ENCODE results near the gene DRAXIN.

Gene DRAXIN

GRCh38 chr1:11712285-11712684 is 20.8 kb downstream of the DRAXIN start:
- DNase-seq (ENCODE audit: low spot score): no peak

GRCh38 chr1:11713095-11713494 is 21.6 kb downstream of the DRAXIN start:
- no peak for DNase-seq (ENCODE audit: low spot score)

- DNase-seq (ENCODE audit: low spot score): no peak
Measured at GRCh38 chr1:11714831-11715575, 23.5 kb downstream of the DRAXIN start.

- peak; percentile 86 for DNase-seq (ENCODE audit: low spot score)
Measured at GRCh38 chr1:11719313-11720032, 28.0 kb downstream of the DRAXIN start.

GRCh38 chr1:11720033-11720376 is 28.5 kb downstream of the DRAXIN start:
- no peak for DNase-seq (ENCODE audit: low spot score)

- no peak for DNase-seq (ENCODE audit: low spot score)
Measured at GRCh38 chr1:11720525-11720924, 29.0 kb downstream of the DRAXIN start.

GRCh38 chr1:11721311-11721710 is 29.8 kb downstream of the DRAXIN start:
- no peak for DNase-seq (ENCODE audit: low spot score)

- DNase-seq (ENCODE audit: low spot score): no peak
Measured at GRCh38 chr1:11722538-11722937, 31.0 kb downstream of the DRAXIN start.

GRCh38 chr1:11725616-11726015 is 34.1 kb downstream of the DRAXIN start:
- no peak for DNase-seq (ENCODE audit: low spot score)

GRCh38 chr1:11727119-11727518 is 35.6 kb downstream of the DRAXIN start:
- DNase-seq (ENCODE audit: low spot score): no peak

GRCh38 chr1:11728126-11728806 is 36.8 kb downstream of the DRAXIN start:
- DNase-seq (ENCODE audit: low spot score): no peak

- DNase-seq (ENCODE audit: low spot score): no peak
Measured at GRCh38 chr1:11729155-11729497, 37.6 kb downstream of the DRAXIN start.

- no peak for DNase-seq (ENCODE audit: low spot score)
Measured at GRCh38 chr1:11729498-11730428, 38.3 kb downstream of the DRAXIN start.

- DNase-seq (ENCODE audit: low spot score): peak; percentile 70
Measured at GRCh38 chr1:11730429-11730891, 39.0 kb downstream of the DRAXIN start.

GRCh38 chr1:11731691-11732283 is 40.3 kb downstream of the DRAXIN start:
- peak; percentile 91 for DNase-seq (ENCODE audit: low spot score)

GRCh38 chr1:11733306-11733705 is 41.8 kb downstream of the DRAXIN start:
- no peak for DNase-seq (ENCODE audit: low spot score)

- no peak for DNase-seq (ENCODE audit: low spot score)
Measured at GRCh38 chr1:11735531-11735853, 44.0 kb downstream of the DRAXIN start.

GRCh38 chr1:11735854-11736745 is 44.6 kb downstream of the DRAXIN start, which contains the start of gene AGTRAP:
Gene AGTRAP (plus strand): TSS chr1:11736136. CDS start chr1:11736209, 73 bp downstream.
- peak; percentile 96 for DNase-seq (ENCODE audit: low spot score)

GRCh38 chr1:11736746-11737639 is 45.5 kb downstream of the DRAXIN start:
- DNase-seq (ENCODE audit: low spot score): peak; percentile 79

- no peak for DNase-seq (ENCODE audit: low spot score)
Measured at GRCh38 chr1:11738096-11738495, 46.6 kb downstream of the DRAXIN start.

Measured in GM03348 (cell line).